GM18508 (cell line): Measurements from ENCODE around the gene NECTIN2.

ENCODE experiments used
- ATAC-seq: cut with Tn5 transposase; IDR thresholded peaks from one replicate; pipeline ENCODE4 v1.9.1; 2021; ENCODE audit warnings: moderate number of reproducible peaks; ENCODE audit not compliant: insufficient read depth, unreplicated experiment

NECTIN2 gene

DNA sequence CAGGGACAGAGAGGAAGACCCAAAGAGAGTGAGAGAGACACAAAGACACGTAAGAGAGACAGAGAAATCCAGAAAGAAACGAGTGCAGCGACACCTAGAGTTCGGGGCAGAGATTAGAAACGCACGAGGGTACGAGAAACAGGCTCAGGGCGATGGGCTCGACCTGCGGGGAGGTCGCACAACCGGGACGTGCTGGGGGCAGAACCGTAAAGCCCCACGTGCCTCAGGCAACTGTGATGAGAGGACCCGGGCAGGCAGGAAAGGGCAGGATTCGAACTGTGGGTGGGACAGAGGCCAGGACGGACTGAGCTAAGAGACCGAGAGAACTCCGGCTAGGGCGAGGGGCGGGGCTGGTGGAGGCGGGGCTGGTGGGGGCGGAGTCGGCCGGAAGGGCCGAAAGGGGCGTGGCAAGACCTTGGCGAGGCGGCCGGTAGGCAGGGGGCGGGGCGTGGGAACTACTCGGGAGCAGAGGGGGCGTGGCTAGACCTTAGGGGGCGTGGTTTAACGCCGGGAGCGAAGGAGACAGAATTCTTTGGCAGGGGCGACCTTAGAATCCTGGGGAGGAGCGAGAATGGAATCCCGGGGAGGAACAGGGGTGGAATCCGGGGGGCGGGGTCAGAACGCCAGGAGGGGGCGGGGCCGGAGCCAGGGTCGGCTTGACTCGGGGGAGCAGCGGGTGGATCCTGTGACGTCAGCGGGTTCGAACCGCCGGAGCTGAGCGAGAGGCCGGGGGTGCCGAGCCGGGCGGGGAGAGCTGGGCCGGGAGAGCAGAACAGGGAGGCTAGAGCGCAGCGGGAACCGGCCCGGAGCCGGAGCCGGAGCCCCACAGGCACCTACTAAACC, at the start of gene NECTIN2:
NECTIN2 (plus strand) TSS at position 686 of the 843 bp plus-strand sequence. CDS start 229 bp downstream, outside the sequence.
- no peak for ATAC-seq

DNA sequence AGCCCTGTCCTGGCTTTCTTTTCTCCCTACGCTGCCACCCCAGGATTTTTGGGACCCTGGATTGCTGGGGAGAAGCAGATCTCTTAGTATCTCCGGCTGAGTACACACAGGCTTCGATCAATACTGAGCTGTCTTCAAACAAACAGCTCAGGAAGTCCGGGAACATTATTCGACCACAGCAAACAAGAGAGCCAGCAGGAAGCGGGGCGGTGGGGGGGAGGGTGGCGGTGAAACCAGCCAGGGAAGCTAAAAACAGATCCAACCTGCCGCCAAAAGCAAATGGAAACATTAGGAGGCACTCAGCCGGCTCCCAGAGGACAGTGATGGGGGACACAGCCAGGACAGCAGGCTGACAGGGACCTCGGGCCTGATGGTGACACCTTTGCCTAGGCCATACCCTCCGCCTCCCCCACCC, 49.4 kb upstream of the NECTIN2 start:
- ATAC-seq = no peak

DNA sequence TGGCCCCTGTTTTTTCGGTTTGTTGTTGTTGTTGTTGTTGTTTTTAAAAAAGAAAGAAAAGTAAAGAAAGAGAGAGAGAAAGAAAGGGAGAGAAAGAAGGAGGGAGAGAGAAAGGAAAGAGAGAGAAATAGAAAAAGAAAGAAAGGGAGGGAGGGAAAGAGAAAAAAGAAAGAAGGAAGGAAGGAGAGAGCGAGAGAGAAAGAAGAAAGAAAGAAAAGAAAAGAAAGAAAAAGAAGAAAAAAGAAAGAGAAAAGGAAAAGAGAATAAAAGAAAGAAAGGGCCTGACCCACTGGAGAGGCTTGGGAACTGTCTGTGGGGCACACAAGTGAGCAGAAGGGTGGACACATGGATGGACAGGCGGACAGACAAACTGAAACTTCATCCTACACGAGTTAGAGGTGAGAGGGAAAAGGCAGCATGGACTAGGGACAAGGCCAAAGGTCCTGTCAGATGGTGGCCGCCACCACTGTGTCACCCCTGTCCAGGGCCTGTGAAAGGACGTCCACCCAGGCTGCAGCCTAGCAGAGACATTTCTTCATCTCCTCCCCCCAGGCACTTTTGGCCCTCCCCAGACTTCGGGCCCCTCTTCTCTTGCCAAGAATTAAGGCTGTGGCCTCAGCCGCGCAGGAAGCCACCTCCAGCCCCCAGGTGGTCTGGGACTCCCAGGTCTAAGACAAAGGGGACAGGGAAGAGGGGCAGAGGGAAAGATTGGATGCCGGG, 46.3 kb upstream of the NECTIN2 start:
- ATAC-seq = no peak

DNA sequence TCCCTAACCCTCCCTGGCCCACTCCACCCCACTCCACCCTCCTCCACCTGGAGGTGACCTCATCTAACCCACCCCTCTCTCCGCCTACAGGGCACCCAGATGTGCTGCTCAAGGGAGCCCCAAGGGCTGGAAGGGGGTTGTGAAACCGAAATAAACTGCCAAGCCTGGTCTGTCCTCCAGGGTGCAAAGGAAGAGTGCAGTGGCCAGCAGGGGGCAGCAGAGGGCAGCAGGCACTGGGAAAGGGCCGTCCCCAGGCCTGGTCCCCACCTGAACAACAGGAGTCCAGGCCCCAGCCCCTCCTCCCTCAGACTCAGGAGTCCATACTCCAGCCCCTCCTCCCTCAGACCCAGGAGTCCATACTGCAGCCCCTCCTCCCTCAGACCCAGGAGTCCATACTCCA, 45.6 kb upstream of the NECTIN2 start:
- no peak for ATAC-seq

DNA sequence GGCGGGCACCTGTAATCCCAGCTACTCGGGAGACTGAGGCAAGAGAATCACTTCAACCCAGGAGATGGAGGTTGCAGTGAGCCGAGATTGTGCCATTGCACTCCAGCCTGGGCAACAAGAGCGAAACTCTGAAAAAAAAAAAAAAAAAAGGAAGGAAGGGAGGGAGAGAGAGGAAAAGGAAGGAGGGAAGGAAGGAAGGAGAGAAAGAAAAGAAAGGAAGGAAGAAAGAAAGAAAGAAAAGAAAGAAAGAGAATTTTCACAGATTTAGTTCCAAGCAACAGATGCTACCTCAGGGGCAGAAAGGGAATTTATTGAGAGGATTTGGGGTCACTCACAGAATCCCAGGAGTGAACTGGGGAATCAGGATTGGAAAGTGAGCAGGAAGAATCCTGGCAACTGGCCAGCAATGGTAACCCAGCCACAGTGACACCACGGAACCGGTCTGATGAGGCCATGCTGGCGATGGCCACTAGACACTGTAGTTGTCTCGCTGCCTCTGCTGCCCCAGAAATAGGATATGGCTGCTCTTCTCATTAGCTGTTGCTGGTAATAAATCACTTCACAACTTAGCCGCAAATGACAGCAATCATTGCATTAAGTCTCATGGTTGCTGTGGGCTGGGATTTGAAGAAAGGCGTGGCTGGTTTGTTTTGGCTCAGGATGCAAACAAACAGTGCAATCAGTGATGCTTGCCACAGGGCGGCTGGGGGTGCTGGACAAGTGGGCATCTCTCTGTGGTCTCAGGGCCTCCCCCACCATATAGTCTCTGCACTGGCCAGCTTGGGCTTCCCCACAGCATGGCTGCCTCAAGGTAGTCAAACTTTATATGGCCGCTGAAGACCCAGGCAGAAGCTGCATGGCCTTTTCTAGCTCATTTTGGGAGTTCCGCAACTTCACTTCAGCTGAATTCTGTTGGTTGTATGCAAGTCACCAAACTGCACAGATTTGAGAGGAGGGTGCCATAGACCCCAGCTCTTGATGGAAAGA, 42.4 kb upstream of the NECTIN2 start:
- no peak for ATAC-seq

DNA sequence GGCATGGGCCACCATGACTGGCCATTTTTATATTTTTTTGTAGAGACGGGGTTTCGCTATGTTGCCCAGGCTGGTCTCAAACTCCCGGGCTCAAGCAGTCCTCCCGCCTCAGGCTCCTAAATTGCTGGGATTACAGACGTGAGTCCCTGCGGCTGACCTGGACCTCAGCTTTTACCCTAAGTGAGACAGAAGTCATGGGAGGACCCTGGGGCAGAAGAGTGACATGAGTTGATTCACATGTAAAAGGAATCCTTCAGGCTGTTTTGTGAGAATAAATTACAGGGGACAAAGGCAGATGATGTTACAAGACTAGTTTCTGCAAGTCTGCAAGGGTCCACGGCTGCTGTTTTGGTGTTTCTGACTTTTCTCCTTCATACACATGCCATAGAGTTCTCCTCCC, 39.8 kb upstream of the NECTIN2 start:
- no peak for ATAC-seq

DNA sequence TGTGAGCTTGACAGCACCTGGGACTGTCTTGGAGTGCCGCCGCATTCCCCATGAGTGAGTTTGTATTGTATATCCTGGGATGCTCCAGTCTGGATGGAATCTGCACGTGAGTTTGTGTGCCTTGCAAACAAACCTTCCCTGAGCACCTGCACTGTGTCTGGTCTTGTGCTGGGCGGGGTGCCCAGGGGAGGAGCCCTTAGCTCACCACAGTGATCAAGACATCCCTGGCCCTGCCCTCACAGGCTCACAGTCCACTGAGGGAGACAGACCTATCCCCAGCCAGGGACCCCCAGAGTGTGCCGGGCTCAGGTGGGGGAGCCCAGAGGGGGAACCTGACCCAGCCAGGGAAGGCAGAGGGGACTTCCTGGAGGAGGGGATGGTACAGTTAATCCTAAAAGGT, 38.9 kb upstream of the NECTIN2 start:
- no peak for ATAC-seq

DNA sequence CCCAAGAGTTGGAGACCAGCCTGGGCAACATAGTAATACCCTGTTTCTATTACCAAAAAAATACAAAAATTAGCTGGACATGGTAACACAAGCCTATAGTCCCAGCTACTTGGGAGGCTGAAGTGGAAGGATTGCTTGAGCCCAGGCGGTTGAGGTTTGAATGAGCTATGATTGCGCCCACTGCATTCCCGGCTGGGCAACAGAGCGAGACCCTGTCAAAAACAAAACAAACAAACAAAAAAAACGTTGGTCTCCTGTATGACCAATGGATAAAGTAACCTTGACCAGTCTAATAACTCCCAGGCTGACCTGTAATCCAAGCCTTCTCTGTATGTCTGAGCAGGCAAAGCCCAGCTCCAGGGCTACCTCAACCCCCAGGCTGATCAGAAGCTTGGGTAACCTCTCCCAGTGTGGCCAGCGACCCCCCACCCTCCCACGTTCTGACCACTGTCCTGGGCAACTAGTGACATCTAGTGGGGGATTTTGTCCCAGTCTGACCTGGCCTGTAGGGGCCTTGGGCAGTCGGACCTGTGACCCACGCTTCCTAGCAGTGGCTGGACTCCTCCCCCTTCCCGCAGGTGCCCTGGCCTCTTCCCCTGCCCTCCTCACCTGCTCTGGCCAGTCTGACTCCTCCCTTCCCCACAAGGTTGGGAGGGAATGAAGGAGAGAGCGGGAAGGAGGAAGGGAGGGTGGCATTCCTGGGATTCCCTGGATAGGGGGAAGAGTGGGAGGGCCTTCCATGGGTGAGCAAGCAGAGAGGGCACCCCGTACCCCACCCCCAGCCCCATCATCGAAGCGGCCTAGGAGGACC, 38.2 kb upstream of the NECTIN2 start:
- no peak for ATAC-seq

DNA sequence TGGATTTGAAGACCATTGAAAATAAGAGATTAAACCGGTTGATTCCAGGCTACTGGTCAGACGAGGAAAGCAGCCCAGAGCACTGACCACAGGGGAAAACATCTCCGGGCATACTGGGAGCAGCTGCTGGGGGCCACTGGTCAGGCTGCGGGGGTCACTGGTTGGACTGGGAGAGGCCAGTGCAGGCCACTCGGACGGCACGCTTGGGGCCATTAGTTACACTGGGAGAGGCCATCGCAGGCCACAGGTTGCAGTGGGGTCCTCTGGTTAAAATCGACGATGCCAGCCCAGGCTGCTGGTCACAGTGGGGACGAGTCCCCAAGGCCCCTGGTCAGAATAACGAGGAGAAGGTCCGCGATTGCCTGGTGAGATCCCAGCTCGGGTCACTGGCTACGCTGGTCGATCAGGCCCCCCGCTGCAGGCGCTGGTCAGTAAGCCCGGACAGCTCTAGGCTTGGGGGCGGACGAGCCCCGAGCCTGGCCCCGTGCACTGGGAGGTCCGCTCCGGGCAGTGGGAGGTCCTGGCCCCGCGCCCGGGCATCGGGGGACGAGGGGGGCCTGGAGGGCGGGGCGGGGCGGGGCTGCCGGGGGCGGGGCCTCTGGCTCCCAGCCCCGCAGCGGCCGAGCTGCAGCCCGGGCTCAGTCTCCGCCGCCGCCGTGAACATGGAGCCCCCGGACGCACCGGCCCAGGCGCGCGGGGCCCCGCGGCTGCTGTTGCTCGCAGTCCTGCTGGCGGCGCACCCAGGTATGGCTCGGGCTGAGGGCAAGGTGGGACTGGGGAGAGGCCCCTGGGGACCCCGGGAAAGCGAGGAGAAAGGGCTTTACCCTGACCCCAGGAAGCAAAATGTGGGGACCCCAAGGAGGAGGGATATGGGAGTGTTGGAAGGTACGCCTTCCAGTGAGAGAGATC, 37.4 kb upstream of the NECTIN2 start, which contains the start of gene BCAM:
BCAM (plus strand) TSS at position 641 of the 909 bp plus-strand sequence; CDS start at position 663, 22 bp downstream.
- no peak for ATAC-seq

DNA sequence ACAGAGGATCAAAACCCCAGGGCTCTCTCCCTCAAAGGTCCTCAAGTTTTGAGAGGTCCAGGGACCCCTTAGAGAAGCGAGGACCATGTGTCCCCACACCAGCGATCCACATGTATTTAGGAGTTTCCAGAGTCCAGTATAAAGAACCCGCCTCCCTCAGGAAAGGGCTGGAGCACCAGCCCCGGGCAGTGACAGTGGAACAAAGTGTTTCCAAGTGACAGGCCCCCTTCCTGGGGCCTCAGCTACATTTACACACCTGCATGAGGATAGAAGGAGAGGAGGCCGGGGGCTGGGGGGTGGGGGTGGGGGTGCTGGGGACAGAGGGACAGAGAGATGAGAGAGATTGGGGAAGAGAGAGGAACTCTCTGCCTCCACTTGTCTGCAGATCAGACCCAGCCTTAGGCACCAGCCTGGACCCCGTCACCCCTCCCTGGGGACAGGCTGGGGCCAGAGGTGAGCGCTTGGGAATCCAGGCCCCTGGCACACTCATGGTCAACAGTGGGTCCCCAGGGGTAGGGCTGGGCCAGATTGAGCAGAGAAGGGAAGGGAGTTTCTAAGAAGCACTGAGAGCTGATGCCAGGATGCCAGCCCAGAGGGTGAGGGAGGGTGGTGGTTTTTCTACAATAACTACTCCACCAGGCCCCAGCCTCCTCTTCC, 36.4 kb upstream of the NECTIN2 start:
- ATAC-seq = no peak

DNA sequence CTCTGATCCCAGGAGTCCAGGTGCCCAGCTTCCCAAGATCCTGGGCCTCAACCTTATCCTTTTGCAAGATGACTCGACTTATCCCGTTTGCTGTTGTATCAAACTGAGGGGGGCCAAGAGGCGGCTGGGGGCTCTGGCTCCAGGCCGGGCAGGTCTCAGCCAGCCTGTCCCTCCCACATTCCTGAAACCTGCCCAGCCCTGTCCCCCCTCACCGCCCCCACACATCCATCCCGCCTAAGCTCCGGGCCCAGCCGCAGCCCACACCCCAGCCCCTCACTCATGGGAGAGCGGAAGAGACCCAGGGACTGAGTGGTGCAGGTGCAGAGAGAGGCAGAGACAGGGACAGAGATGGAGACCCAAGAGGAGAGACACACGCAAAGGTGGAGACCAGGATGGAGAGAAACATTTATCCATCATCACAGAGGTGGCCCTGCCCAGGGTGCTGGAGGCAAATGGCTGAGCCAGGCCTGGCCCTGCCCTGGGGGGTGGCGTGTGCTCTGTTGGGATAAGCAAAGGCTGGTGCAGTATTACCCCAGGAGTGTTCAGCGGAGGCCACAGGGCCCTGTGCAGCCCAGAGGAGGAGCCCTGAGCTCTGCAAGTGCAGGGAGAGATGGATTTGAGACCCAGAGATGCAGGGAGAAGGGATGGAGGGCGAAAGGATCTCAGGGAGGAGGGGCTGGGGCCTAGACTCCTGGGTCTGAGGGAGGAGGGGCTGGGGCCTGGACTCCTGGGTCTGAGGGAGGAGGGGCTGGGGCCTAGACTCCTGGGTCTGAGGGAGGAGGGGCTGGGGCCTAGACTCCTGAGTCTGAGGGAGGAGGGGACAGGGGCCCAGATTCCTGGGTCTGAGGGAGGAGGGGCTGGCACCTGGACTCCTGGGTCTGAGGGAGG, 35.6 kb upstream of the NECTIN2 start:
- ATAC-seq = no peak

DNA sequence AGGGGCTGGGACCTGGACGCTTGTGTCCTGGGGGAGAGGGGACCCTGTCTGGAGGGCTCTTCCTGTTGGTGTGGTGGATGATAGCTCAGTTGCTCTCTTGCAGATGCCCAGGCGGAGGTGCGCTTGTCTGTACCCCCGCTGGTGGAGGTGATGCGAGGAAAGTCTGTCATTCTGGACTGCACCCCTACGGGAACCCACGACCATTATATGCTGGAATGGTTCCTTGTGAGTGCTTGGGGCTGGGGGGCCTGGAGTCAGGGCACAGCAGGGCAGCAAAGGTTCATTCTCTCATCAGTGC, 35.0 kb upstream of the NECTIN2 start:
- ATAC-seq = no peak

DNA sequence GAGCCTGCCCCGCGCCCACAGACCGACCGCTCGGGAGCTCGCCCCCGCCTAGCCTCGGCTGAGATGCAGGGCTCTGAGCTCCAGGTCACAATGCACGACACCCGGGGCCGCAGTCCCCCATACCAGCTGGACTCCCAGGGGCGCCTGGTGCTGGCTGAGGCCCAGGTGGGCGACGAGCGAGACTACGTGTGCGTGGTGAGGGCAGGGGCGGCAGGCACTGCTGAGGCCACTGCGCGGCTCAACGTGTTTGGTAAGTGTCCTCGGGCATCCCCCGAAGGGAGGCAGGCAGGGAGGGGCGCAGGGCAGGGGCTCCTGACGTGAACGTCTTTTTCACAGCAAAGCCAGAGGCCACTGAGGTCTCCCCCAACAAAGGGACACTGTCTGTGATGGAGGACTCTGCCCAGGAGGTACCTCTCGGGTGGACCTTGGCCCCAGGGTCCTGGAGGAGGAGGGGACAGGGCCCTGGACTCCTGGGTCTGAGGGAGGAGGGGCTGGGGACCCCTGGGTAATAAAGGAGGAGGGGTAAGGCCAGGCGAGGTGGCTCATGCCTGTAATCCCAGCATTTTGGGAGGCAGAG, 33.9 kb upstream of the NECTIN2 start:
- no peak for ATAC-seq

DNA sequence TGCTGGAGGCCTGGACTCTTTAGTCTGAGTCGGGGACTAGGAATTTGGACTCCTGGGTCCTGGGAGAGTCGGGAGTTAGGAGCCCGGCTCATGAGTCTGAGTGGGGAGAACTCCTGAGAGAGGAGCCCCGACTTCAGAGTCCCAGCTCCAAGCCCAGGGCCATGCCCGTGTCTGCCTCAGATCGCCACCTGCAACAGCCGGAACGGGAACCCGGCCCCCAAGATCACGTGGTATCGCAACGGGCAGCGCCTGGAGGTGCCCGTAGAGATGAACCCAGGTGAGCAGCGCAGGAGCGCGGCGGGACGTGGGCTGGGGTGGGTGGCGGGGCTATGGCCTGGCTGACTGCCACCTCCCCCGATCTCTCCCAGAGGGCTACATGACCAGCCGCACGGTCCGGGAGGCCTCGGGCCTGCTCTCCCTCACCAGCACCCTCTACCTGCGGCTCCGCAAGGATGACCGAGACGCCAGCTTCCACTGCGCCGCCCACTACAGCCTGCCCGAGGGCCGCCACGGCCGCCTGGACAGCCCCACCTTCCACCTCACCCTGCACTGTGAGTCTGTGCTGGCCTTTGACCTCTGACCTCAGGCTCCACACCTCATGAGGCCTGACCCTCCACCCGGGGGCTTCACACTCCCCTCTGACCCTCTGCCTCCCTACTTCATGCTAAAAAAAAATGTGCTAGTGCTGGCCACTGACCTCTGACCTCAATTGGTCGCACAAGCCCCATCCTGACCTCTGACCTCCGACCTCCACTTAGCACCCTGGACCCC, 32.8 kb upstream of the NECTIN2 start:
- ATAC-seq = no peak

DNA sequence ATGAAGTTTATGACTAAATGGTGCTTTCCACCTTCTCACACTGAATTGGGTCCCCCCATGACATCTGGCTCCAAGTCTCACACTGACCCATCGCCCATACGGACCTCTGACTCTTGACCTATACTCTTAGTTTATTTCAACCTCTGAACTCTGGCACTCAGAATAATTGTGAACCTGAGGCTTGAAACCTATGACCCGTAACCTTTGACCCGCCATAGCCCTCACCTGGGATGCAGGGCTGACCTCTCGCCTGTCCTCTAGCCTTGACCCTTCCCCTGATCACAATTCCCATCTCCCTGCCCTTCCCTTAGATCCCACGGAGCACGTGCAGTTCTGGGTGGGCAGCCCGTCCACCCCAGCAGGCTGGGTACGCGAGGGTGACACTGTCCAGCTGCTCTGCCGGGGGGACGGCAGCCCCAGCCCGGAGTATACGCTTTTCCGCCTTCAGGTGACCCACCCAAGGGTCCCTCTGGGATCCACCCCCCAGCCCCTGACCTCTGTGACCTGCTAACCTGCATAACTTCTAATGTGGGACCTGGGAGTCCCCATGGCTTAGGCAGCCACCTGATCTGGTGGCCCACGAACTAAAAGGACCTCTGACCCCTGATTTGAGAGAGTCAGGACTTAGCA, 32.1 kb upstream of the NECTIN2 start:
- no peak for ATAC-seq

DNA sequence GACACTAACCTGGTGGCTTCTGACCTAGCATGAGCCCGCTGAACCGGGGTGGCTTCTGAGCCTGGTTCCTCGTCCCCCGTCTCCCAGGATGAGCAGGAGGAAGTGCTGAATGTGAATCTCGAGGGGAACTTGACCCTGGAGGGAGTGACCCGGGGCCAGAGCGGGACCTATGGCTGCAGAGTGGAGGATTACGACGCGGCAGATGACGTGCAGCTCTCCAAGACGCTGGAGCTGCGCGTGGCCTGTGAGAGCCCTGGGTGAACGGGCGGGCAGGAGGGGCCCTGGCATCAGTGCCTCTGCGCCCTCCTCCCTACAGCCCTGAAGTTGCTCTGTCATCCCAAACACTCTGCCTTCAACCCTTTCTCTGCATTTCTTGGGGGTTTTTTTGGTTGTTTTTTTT, 31.6 kb upstream of the NECTIN2 start:
- ATAC-seq = no peak
